ENCODE results near the gene C2CD4A.

The C2CD4A gene

DNA sequence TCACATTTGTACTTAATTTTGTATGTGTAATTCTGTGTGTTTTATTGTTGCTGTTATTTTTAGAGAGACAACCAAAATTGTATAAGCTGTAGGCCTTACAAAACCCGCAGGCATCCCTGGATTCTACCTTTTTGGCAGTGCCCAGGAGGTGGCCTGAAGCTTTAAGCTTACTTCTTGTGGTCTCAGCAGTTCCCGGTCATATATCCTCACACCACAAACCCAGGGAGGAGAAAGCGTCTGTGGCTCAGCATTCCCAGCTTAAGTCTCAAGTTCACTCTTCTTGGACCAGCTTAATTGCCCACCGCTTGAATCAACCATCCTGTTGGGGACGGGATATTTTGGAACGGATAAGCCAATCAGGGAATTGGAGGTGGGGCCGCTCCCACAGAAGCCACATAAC lies 36.7 kb downstream of the C2CD4A start:
- TF ChIP-seq, protein P1, sequence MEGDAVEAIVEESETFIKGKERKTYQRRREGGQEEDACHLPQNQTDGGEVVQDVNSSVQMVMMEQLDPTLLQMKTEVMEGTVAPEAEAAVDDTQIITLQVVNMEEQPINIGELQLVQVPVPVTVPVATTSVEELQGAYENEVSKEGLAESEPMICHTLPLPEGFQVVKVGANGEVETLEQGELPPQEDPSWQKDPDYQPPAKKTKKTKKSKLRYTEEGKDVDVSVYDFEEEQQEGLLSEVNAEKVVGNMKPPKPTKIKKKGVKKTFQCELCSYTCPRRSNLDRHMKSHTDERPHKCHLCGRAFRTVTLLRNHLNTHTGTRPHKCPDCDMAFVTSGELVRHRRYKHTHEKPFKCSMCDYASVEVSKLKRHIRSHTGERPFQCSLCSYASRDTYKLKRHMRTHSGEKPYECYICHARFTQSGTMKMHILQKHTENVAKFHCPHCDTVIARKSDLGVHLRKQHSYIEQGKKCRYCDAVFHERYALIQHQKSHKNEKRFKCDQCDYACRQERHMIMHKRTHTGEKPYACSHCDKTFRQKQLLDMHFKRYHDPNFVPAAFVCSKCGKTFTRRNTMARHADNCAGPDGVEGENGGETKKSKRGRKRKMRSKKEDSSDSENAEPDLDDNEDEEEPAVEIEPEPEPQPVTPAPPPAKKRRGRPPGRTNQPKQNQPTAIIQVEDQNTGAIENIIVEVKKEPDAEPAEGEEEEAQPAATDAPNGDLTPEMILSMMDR (conservative IDR thresholded peaks at IDR 0.05; ENCODE audit: low read length): no peak
- no peak overlapping the region for H3K4me3 ChIP-seq (ENCODE audit: low read length)
- peak; percentile 74 for DNase-seq (ENCODE audit: low read depth)

GRCh38 chr15:62104401-62104800 lies 37.6 kb downstream of the C2CD4A start:
- no peak overlapping the region for H3K4me3 ChIP-seq (ENCODE audit: low read length)
- TF ChIP-seq, protein P1 (conservative IDR thresholded peaks at IDR 0.05; ENCODE audit: low read length): no peak
- DNase-seq (ENCODE audit: low read depth): no peak

DNA sequence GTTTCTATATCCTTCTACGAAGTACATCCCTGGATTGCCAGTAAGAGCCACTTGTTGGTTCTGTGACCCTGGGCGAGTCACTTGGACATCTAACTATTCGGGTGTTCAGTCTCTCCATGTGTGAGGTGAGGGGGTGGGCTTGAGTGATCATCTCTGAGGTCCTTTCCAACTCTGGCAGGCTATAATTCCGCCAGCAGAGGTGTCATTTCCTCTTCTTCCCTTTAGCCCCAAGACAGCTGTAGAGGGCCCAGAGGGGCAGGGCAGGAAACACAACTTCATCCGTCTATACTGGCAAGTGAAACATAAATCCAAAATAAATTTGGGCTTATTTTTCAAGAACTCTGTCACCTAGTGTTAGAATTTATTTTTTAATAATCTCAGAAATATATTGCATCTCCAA lies 38.1 kb downstream of the C2CD4A start:
- TF ChIP-seq, protein P1 (conservative IDR thresholded peaks at IDR 0.05; ENCODE audit: low read length): no peak
- DNase-seq (ENCODE audit: low read depth): no peak
- H3K4me3 ChIP-seq (ENCODE audit: low read length): no peak overlapping the region

GRCh38 chr15:62105266-62105665 lies 38.5 kb downstream of the C2CD4A start:
- DNase-seq (ENCODE audit: low read depth): no peak
- TF ChIP-seq, protein P1 (conservative IDR thresholded peaks at IDR 0.05; ENCODE audit: low read length): no peak

DNA sequence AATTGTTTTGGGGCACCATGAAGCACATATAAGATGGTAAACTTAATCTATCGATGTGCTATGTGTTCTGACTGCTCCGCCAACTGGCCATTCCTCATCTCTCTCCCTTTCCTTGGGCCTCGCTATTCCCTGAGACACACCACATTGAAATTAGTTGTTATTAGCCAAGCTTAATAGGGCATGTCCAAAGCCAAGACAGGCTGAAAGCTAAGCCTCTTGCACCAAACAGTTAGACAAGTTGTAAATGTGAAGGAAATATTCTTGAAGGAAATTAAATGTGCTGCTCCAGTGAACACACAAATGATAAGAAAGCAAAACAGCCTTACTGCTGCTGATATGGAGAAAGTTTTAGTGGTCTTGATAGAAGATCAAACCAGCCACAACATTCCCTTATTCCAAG lies 39.3 kb downstream of the C2CD4A start:
- TF ChIP-seq, protein P1 (conservative IDR thresholded peaks at IDR 0.05; ENCODE audit: low read length): no peak
- H3K4me3 ChIP-seq (ENCODE audit: low read length): no peak overlapping the region
- DNase-seq (ENCODE audit: low read depth): no peak

More at GRCh38 chr15:62105266-62105665, 38.5 kb downstream of the C2CD4A start:
- H3K4me3 ChIP-seq (ENCODE audit: low read length): no peak overlapping the region

GRCh38 chr15:62107571-62108121 lies 40.9 kb downstream of the C2CD4A start:
- TF ChIP-seq, protein P1 (conservative IDR thresholded peaks at IDR 0.05; ENCODE audit: low read length): no peak
- no peak for DNase-seq (ENCODE audit: low read depth)
- H3K4me3 ChIP-seq (ENCODE audit: low read length): no peak overlapping the region

DNA sequence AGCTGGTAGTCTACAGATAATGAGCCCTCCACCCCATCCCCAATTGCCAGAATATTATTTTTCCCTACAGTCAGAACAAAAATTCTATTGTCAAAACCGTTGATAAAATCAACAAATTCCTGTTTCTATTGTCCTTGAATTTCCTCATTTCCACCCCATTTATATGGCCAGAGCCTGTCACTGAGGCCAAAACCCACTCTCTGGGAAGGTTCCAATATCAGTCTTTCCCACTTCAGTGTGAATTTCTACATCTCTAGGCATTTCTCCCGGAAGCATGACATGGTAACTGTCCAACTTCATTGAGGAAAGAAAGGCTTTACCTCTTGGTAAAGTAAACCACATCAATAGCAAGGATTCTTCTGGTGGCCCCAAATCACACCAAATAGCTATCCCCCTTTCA lies 41.6 kb downstream of the C2CD4A start:
- DNase-seq (ENCODE audit: low read depth): no peak
- TF ChIP-seq, protein P1 (conservative IDR thresholded peaks at IDR 0.05; ENCODE audit: low read length): no peak
- H3K4me3 ChIP-seq (ENCODE audit: low read length): no peak overlapping the region
